ENCODE results near the gene PLEK2.

Gene PLEK2

DNA sequence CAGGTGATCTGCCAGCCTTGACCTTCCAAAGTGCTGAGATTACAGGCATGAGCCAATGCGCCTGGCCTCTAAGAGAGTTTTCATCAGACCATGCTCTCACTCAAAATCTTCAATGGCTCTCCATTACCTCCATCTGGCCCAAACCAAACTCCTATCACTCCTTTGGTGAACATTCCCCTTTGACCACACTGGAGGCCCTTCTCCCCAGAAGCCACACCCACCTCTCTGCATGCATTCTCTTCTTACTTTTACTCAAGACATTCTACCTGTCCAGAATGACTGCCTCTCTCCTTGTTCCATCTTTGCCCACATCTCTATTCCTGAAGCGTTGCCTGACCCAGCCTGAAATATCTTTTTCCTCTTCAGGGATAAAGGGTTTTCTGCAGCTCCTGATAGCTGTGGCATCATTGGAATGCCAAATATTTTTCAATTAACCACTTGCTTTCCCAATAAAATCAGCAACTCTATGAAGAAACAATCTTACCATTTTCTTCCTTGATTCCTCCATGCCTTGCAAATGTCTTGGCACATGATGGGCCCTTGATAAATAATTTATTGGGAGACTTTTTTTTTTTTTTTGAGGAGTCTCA, 15.5 kb downstream of the PLEK2 start:
- no peak for DNase-seq

DNA sequence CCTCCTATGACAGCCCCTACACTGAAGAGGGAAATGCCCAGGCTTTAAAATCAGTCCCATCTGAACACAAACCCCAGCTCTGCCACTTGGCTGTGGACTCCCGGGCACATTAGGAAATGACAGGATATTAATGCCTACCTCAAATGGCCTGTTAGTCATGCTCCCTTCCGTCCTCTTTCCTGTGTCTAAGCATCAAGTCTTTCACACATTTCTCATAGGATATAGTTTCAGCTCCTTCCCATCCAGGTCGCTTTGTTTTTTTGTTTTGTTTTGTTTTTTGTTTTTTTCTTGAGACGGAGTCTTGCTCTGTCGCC, 16.1 kb downstream of the PLEK2 start:
- no peak for DNase-seq

DNA sequence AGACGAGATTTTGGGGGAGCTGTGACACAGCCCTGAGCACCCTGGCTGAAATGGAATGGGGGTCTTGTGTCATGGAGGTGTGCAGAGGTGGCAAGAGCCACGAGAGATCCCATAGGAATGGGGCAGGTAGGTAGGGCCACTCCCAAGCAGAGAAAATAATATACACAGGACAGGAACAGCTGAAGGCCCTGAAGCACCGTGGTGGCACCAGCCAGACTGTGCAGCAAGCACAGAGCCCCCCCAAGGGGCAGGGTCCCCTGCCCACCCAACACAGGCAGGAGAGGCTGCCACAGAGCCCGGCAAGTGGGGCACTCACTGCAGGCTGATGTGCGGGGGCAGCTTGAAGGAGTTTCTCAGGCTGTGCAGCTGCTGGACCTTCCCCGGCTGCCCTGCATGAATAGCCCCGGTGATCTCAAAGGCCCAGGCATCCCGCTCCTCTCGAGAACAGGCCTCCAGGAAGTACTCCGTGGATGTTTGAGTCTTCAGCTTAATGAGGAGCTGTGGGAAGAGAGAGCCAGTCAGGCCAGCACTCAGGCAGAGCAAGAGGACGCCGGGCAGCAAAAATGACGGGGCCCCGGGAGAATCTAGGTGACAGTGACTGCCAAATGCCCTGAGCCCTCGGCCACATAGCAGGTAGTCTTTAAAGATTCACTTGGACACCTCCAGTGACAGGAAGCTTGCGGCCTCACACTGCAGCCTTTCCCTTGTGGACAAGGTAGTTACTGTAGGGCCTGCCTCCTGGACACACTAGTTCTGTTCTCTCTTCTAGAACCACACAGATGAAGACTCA, 16.7 kb downstream of the PLEK2 start:
- DNase-seq: no peak

DNA sequence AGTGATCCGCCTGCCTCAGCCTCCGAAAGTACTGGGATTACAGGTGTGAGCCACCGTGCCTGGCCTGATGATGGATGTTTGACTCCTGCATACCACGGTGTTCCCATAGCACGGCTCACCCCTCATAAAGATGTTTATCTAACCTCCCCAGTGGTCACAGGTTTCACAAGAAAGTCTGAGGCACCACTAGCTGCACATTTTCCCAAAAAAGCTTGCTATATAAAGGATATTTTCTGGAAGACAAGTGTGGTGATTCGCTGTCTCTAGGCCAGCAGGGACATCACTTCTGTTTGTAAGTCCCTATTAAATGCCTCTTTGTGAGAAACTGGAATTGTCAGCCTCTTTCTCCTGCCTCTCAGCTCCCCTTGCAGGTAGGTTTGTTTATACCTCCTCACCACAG, 18.3 kb downstream of the PLEK2 start:
- no peak for DNase-seq

DNA sequence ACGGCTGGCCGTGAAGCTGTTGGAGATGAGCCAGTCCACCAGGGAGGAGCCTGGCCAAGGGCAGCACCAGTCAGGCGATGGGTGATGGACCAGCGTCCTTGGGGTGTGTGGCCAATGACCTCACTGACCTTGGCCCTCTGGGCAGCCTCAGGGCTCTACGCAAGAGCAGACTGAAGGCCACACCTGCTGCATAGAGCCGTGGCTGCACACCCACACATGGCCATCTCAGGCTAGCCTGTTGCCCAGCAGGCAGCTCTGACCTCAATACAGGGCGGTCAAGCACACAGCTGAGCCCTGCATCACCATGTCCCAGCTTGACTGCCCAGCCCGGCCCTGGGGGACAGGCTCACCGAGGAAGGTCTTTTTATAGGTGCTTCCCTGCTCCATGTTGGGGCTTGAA, 19.2 kb downstream of the PLEK2 start:
- DNase-seq: no peak

DNA sequence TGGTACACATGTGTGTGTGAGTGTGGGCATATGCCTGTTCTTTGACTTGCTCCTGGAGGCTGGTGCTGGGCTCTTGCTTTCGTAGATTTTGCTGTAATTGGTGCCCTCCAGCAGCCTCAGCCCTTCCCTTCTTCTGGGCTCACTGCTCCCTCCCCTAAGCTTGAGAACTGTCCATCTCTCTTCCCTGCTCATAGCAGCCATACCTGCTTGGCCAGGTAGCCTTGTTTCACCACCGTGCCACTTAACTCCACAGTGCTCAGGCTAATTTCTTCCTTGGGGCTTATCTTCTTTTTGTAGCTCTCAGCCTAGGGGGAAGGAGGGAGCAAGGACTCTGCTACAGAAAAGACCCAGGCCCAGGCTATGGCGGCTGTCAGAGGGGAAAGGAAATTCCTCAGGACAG, 19.8 kb downstream of the PLEK2 start:
- DNase-seq: no peak

DNA sequence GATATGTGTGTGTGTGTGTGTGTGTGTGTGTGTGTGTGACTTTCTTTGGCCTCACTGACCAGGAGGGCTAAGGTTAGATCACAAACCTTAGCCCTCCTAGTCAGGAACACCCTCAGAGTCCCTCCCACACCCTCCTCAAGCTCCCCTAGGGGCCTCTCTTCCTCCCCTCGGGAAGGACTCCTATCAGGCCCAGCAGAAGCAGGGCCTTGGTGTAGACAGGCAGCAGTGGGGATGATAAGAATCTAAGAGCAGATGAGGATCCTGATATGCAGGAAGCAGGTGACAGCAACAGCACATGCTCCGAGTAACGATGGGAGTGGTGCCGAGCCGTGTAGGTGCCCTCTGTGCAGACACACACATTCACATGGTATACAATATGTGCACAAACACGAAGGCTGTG, 20.7 kb downstream of the PLEK2 start:
- DNase-seq: no peak

DNA sequence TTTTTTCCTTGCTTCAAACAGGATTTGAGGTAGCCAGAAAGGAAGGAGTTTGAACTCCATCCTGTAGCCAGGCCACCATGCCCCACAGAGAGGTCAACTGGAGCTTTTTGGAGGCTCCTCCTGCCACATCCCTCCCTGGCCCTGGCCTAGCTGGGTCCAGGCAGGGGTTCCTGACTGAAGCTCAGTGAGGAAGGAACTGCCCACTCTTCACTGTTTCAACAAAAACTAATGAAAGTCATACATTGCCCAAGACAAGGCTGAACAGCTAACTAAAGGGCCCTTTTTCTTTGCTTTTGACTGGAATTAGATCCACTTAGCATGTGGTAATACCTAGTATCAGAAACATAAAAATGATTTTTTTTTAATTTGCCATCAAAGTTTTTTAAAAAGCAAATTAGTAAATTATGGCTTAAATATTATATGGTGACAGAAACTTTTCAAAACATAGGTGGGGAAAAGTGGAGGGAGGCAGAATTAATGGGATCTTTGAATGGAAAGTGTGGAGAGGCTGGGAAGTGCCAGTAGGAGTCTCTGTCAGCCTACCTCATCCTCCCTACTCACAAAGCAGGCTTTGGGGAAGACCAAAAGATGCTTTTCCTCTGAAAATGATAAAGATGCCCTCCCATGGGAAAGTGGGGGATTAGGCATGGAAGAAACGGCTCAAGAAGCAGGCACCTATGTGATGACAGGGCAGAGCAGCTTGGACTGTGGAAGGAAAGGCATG, 22.0 kb downstream of the PLEK2 start:
- DNase-seq: no peak

DNA sequence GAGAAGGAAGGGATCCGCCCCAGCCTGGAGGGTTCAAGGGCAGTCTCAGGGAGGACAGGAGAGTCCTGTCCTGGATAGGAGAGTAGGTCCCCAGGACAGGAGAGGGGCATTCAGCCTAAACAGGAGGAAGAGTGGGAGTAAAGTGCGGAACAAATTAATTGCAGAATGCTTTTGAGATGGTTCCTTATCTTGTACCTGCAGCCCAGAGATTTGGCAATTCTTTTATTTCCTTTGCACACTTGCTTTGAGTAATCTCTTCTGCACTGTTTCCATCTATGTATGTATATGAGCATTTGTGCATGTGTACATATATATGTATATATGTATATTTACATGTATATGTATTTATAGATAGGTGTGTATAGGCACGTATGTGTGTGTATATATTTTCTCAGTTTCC, 22.7 kb downstream of the PLEK2 start:
- DNase-seq: no peak

DNA sequence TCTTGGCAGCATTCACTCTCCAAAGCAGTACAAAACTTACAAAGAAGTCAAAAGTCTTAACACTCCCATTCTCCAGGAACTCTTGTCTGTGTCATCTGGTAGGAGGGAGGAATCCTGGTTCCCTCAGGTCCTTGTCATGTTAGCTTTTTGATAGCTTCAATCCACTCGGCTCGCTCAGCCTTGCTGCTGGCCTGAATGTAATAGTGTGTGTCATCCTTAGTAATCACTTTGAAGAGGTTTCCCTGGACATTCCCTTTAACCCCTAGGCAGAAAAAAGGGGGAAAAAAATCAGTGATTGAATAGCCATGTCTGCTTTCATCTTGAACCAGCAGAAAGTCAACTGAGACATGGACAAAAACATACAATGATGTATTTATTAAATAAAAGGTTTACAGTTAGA, 24.8 kb downstream of the PLEK2 start:
- DNase-seq: no peak

DNA sequence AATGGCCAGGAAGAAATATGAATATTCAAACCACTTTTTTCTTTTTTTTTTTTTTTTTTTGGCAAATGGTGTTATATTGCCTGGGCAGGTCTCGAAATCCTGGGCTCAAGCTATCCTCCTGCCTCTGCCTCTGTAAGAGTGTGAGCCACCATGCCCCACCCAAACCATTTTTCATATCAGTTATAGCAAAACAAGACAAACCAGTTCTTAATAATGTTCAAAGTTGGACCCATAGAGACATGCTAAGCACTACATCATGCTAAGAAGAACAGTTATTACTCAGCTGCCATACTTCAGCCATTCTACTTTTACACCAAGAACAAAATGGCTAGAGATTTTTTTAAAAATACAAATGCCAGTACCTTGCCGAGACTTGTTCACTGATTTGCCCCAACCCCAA, 26.3 kb downstream of the PLEK2 start:
- DNase-seq: no peak

DNA sequence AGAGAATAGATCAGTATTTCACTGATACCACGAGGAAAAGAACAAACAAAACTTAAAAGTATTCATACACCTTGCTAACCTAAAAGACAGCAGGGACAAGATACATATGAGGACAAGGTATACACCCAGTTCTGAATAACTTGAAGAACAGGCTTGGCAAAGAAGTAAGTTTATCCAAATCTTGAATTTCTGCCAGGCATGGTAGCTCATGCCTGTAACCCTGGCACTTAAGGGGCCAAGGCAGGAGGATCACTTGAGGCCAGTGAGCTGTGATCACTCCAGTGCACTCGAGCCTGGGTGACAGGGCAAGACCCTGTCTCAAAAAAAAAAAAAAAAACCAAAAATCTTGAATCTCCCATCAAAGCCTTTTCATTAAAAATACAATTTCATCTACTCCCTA, 26.8 kb downstream of the PLEK2 start:
- DNase-seq: no peak

DNA sequence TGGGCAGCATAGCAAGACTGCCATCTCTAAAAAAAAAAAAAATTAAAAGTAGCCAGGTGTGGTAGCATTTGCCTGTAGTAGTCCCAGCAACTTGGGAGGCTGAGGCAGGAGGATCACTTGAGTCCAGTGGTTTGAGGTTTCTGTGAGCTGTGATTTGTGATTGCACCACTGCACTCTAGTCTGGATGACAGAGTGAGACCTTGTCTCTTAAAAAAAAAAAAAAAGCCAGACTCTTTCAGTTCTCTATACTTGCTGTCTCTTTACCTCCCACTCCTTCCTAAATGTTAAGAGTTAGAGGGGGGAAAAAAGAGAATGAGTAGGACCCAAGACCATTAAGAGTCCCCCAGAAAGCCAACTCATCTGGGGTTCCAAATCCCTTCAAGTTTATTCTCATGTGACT, 34.0 kb downstream of the PLEK2 start:
- no peak for DNase-seq

DNA sequence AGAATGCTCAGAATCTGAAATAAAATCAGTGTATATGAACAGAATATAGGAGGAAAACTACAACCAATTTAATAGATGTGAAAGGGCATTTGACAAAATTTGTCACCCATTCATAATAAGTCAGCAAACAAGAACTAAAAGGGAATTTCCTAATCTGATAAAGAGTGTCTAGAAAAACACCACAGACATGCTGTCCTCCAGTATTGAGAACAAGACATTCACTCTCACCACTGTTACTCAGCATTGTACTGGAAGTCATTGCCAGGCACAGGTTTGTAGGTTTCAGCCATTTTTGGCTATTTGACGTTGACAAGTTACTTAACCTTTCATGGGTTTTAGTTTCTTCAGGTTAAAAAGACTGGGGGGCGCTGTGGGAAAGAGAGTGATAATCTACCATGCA, 38.6 kb downstream of the PLEK2 start:
- DNase-seq: no peak

DNA sequence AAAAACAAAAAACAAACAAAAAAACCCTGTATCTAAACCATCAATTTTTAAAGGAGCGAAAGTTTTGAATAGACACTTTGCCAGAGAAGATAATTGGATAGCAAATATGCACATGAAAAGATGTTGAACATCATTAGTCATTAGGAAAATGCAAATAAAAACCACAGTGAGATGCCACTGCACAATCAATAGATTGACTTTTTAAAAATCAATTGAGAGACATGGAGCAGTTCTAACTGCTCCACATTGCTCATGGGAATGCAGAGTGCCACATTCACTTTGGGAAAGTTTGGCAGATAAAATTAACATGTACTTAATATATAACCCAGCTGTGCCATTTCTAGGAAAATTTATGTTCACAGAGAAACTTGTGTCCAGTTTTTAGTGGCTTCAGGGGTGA, 39.1 kb downstream of the PLEK2 start:
- DNase-seq: no peak

DNA sequence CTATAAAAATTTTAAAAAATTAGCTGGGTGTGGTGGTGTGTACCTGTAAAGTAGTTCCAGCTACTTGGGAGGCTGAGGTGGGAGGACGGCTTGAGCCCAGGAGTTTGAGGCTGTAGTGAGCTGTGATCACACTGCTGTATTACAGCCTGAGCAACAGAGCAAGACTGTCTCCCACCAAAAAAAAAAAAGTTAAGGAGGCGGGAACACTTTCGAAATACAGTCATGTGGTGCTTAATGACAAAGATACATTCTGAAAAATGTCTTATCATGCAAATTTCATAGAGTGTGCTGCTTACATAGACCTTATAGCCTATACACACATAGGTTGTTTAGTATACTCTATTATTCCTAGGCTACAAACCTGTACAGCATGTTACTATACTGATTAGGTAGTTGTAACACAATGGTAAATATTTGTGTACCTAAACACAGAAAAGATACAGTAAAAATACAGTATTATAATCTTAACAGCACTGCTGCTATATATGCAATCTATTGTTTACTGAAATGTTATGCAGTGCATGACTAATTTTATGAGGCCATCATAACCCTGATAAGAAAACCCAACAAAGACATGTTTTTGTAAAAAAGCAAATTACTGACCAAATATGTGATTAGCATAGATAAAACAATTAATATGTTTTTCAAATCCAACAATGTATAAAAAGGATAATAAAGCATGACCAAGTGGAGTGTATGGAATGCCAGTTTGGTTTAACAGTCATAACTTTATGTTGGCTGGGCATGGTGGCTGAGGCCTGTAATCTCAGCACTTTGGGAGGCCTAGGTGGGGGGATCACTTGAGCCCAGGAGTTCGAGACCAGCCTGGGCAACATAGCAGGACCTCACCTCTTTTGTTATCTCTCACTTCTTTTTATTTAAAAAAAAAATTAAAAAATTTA, 40.5 kb downstream of the PLEK2 start:
- DNase-seq: no peak

DNA sequence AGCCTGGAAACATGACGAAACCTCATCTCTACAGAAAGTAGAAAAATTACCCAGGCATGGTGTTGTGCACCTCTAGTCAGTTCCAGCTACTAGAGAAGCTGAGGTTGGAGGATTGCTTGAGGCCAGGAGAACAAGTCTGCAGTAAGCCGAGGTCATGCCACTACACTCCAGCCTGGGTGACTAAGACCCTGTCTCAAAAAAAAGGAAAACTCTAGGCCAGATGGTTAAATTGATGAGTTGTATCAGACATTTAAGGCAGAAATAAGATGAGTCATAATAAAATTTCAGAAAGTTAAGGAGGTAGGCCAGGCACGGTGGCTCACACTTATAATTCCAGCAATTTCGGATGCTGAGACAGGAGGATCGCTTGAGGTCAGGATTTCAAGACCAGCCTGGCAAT, 41.1 kb downstream of the PLEK2 start:
- DNase-seq: peak in 1 of 2 donors; percentile 7

DNA sequence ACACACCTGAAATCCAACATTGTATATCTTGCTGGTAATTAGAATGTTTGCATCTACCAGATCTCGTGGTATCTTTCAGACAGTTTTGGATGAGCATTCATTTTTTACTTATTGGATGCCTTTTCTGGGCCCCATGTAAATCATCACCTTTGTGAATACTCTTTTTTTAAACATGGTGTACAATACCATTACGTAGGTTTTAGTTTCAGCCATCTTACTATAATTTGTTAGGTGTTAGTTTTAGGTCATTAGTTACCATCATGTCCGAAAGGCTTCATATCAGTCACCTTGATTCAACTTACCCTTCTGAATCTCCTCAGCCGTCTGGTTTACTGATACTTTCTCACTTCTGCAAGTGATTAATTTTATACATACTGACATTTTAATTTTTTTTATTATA, 46.5 kb downstream of the PLEK2 start:
- DNase-seq: no peak

DNA sequence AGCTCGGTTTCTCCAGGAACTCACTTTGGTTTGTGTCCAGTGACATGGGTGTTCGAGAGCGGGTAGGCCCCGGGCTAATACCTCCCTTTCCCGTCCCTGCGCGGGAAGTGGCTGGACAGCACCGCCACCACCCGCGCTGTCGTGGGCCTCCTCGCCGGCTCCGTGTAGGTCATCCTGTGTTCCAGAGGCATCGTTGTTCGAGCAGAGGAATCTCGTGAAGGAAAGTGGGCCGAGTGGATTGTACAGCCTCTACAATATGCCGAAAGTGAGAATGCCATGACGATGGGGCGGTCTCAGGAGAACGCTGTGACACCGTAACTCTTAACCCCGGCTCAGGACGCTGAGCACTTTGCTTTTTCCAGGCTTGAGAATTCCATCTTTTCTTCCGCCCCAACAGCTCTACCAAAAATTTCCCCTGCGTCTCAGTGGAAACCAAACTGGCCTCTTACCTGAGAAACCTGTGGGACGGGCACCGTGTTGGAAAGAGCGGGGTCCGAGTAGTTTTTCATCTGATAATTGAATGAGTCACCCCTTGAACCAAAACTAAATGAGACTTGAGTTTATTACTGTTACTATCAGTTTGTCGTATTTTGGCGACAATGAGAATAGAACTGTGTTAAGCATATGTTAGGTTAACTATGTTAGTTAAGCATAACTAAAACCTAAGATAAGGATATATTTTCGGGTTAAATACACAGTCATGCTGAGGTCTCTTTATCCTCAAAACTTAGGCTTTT, 51.3 kb downstream of the PLEK2 start:
- peak in 1 of 2 donors; percentile 44 for DNase-seq

DNA sequence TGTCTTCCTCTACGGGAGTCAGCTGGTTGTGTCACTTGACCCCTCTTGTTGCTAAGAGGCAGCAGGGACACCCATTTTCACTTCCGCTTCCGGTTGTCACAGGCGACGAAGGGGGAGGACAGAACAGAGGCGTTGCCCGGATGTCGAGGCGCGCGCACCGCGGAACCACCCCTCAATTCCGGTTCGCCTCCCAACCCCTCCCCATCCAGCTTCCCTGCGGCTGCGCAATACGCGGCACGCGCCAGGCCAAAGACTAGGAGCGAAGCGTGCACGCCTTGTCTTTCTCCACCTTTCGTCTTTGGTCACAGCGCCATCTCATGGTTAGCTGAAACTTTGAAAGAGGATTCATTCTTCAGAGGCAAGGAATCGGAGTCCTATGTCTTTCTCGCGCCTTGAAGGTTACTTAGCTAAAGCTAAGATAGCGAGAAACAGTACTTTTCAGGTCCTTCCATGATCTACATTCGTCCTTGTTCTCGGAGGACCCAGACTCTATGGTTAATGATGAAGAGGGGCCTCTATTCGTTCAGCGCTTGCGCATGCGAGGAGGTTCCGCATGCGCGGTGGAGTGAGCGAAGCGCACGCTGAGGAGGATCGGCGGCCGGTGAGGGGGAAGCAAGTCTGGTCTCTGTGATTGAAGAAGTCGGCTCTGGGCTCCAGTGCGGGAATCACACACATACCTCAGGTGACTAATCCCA, 52.0 kb downstream of the PLEK2 start, which contains the start of the genes ATP6V1D and EIF2S1:
Gene ATP6V1D (minus strand): TSS at position 30 of the 695 bp plus-strand sequence. CDS start 106 bp downstream, outside the sequence.
Gene EIF2S1 (plus strand): TSS at position 554 of the 695 bp plus-strand sequence. CDS start 4,440 bp downstream, outside the sequence.
- DNase-seq: peak; percentile 99

DNA sequence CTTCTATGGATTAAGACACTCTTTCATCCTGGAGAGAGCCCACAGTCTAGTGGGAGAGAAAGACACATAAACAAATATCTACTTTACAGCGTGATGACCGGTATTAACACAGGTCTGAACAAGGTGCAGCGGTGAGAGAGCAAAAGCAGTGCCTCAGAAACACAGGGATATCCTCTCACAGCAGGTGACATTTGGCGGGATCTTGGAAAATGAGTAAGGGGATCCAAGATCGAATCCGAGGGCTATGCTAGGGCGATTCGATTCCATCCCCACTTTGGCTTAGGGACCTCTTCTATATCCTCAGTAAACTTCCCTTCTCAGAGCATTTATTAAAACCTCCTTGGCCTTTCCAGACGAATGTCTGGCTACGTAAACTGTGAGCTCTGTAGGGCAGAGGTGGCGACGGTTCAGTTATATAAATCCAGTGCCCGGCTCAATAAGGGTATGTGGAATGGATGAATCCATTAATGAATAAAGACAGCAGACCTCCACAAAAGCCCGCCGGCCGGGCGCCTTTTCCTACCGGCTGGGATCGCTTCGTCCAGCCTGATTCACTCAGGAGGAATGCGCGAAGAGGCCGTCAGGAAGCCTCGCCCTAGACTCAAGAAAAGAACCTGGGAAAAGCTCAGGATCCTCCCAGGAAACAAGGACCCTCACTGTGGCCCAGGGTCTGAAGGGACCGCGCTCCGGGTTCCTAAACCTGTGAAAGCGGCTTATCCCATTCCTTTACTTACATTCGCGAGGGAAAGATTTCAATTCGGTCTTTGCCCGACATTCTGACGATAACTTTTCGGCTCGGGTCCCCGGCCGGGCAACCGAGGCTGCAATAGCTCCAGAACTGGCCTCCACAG, 52.8 kb downstream of the PLEK2 start:
- no peak for DNase-seq
